Progenitor cell of endocrine pancreas (in vitro differentiated cells): ENCODE results near the gene ABHD11. TPM values are rescaled to one million over a fixed set of nuclear protein-coding genes. Genes with fewer than 3 reads are reported as not detected.
A peak's percentile ranks its signal among the peaks of the same experiment; 100 is the strongest.

Experiments used
- DNase-seq: peaks from one replicate; pipeline ENCODE4 v3.0.0; 2021; ENCODE audit warnings: low spot score; ENCODE audit not compliant: unreplicated experiment
- H3K27ac Mint-ChIP-seq: 2 replicates; pipeline ENCODE4 v1.8.0; 2021; ENCODE audit warnings: mild to moderate bottlenecking, moderate library complexity, mixed read lengths
- H3K27me3 Mint-ChIP-seq: 2 replicates; pipeline ENCODE4 v1.8.0; 2021; ENCODE audit warnings: mixed read lengths
- H3K36me3 Mint-ChIP-seq: 2 replicates; pipeline ENCODE4 v1.8.0; 2022; ENCODE audit warnings: mixed read lengths; ENCODE audit not compliant: insufficient read depth
- H3K4me1 Mint-ChIP-seq: 2 replicates; pipeline ENCODE4 v1.8.0; 2021; ENCODE audit warnings: low read depth, mixed read lengths
- H3K4me3 Mint-ChIP-seq: 2 replicates; pipeline ENCODE4 v1.8.0; 2021; ENCODE audit warnings: low read depth, mild to moderate bottlenecking, moderate library complexity, mixed read lengths
- H3K9me3 Mint-ChIP-seq: 2 replicates; pipeline ENCODE4 v1.8.0; 2021; ENCODE audit warnings: low read depth, mixed read lengths
- CTCF ChIP-seq: fragments of 200-600 bp; sonication (generic); IDR thresholded peaks from one replicate; pipeline ENCODE4 v1.5.0; 2021; ENCODE audit warnings: antibody characterized with exemption, mild to moderate bottlenecking; ENCODE audit not compliant: unreplicated experiment
- total RNA-seq: library from RNA; stranded (reverse); gene quantifications from 2 replicates; pipeline ENCODE4 v1.2.1, GENCODE V29; 2021

Gene ABHD11
- total RNA-seq, 1 donor from 2014 or later, result 62.9 TPM

- no peak for DNase-seq
- peaks cover 3% of the 10 kb centered on the region for H3K9me3 Mint-ChIP-seq
- TF ChIP-seq CTCF, result no peak
- peak overlapping the region; percentile 7 for H3K4me3 Mint-ChIP-seq
- peak overlapping the region; percentile 93 for H3K27ac Mint-ChIP-seq
- peaks cover 29% of the 10 kb centered on the region for H3K4me1 Mint-ChIP-seq
- H3K36me3 Mint-ChIP-seq, result peaks cover 4% of the 10 kb centered on the region
- no peaks in the 10 kb centered on the region for H3K27me3 Mint-ChIP-seq
These were observed 11.6 kb upstream of the ABHD11 start for GRCh38 chr7:73749931-73750776.

GRCh38 chr7:73746378-73746777 is 7.8 kb upstream of the ABHD11 start:
- peaks cover 53% of the 10 kb centered on the region for H3K4me1 Mint-ChIP-seq
- H3K9me3 Mint-ChIP-seq, result peaks cover 3% of the 10 kb centered on the region
- no peak for TF ChIP-seq CTCF
- no peaks in the 10 kb centered on the region for H3K27me3 Mint-ChIP-seq
- no peak overlapping the region for H3K4me3 Mint-ChIP-seq
- H3K36me3 Mint-ChIP-seq, result peaks cover 3% of the 10 kb centered on the region
- no peak for DNase-seq
- peak overlapping the region; percentile 95 for H3K27ac Mint-ChIP-seq

DNA sequence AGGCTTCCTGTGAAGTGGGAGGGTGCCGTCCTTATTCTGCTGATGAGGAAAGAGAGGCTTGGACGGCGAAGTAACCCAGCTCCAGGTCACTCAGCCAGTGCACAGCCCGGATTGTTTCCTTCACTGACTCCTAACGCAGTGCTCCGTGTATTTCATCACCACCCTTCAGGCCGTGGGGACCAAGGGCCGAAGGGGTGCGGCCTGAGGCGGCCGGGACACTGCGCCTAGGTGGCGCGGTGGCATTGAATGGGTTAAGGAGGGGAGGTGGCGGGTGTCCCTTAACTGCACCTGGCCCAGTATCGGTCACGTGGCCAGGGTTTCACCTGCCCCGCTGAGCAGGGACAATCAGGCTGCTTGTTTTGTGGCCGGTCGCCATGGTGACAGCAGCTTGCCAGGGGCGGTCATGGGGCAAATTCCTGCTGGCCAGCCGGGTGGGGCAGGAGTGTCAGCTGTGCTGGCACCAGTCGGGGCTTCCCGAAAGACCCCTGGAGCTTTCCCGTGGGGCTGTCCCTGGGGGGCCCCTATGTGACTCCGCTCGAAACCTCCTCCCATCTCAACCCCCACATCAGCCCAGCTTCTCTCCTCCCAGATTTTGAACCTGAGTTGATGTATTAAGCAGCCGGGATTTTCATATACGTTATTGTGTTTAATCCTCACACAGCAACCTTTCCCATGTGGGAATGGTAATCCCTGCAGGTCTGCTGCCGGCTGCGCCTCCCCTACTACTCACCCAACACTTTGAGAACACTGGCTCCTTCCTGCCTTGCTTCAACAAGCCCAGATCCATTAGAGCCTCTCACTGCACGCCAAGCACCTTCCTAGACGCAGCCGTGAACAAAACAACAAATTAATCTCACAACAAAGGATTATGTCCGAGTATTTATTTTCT is 4.4 kb upstream of the ABHD11 start:
- Mint-ChIP-seq H3K27ac (peak overlapping the region; percentile 100), H3K36me3 (no peaks in the 10 kb centered on the region), H3K27me3 (no peaks in the 10 kb centered on the region), H3K4me3 (peak overlapping the region; percentile 68), H3K4me1 (peaks cover 42% of the 10 kb centered on the region), H3K9me3 (no peaks in the 10 kb centered on the region)
- no peak for TF ChIP-seq CTCF
- DNase-seq, result peak; percentile 98

DNA sequence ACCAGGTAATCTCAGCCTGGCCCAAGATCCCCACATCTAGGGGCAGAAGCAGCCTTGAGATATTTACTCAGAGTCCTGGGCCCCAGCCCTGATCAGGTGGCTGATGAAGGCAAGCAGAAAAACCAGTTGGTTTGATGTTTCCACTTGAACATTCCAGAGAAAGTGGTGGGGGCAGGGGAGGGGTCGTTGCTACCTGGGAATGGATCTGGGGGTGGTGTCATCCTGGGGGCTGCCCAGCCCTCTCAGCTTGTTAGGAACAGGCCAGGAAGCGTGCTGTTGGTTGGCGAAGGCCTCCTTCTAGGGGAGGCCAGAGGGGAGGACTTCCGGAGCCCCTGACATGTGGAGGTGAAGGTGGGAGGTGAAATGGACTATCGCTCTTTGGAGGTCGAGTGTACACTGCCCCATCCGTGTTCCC is 3.7 kb upstream of the ABHD11 start:
- H3K4me1 Mint-ChIP-seq, result peaks cover 46% of the 10 kb centered on the region
- H3K4me3 Mint-ChIP-seq, result peak overlapping the region; percentile 68

More for the DNA sequence above, 3.7 kb upstream of the ABHD11 start:
- Mint-ChIP-seq H3K36me3 (no peaks in the 10 kb centered on the region), H3K27me3 (no peaks in the 10 kb centered on the region), H3K27ac (peak overlapping the region; percentile 100), H3K9me3 (no peaks in the 10 kb centered on the region)
- peak; percentile 34 for TF ChIP-seq CTCF
- DNase-seq, result peak; percentile 65
